Transverse colon (tissue), 4 donors: ENCODE measurements around the gene FMNL2. TPM values are rescaled to one million over a fixed set of nuclear protein-coding genes. Genes with fewer than 3 reads are reported as not detected.

Source experiments
- DNase-seq: peaks from one replicate; pipeline ENCODE4 v3.0.0-alpha.2; 2019
- H3K27ac ChIP-seq, 4 donors: fragments of 200-600 bp; sonication (generic); 2 replicates each; pipeline ENCODE4 v1.5.1; 2016 to 2018; ENCODE audit warnings: inconsistent platforms in 4 of 4
- H3K27me3 ChIP-seq: fragments of 200-600 bp; sonication (generic); 2 replicates; pipeline ENCODE4 v1.5.1; 2017; ENCODE audit warnings: inconsistent platforms
- H3K36me3 ChIP-seq, 4 donors: fragments of 200-600 bp; sonication (generic); 2 replicates each; pipeline ENCODE4 v1.5.1; 2017 to 2019; ENCODE audit warnings: inconsistent platforms in 4 of 4
- H3K4me1 ChIP-seq, 4 donors: fragments of 200-600 bp; sonication (generic); 2 replicates each; pipeline ENCODE4 v1.5.1; 2017 to 2020; ENCODE audit warnings: inconsistent platforms in 4 of 4
- H3K4me3 ChIP-seq, 4 donors: fragments of 200-600 bp; sonication (generic); 1 replicate in 1 of 4; 2 replicates in 3 of 4; pipeline versions ENCODE4 v1.5.1 to v1.6.1; 2017 to 2019; ENCODE audit warnings: inconsistent platforms in 4 of 4
- H3K9me3 ChIP-seq, 2 donors: fragments of 200-600 bp; sonication (generic); 2 replicates each; pipeline ENCODE4 v1.5.1; 2017 to 2019; ENCODE audit warnings: inconsistent platforms in 2 of 2
- EP300 ChIP-seq: sonication (generic); formaldehyde crosslinking; IDR thresholded peaks from one replicate; pipeline ENCODE4 v1.6.1; 2017; ENCODE audit warnings: antibody characterized with exemption, low read depth
- POLR2A ChIP-seq: fragments of 450-650 bp; IDR thresholded peaks from one replicate; pipeline ENCODE4 v1.6.1; 2016; ENCODE audit warnings: antibody characterized with exemption, mild to moderate bottlenecking, moderate library complexity
- POLR2AphosphoS5 ChIP-seq, 3 donors: sonication (generic); formaldehyde crosslinking; IDR thresholded peaks; one replicate each; pipeline ENCODE4 v1.6.1; 2016; ENCODE audit warnings: antibody characterized with exemption in 3 of 3
- WGBS, 2 donors: methylation state at CpG; one replicate each; pipeline ENCODE4 v1.1.5; 2018; ENCODE audit warnings: low coverage in 1 of 2; 5-methylcytosine and 5-hydroxymethylcytosine counted together
- in situ Hi-C, 4 donors: fragments of 200-750 bp; cut with MboI; loops; one replicate each; pipeline versions ENCODE4 v1.15.0 to v1.15.1; 2017; ENCODE audit warnings: low sequenced_read_pairs in 3 of 4, low pct_ligation_motif_present in 1 of 4, low pct_unique_long_range_greater_than_20kb in 1 of 4
- intact Hi-C: fragments of 100-400 bp; cut with DNase I; formaldehyde crosslinking; loops from one replicate; pipeline ENCODE4 v1.15.1; 2023; ENCODE audit warnings: low total_unique reads
- total RNA-seq, 4 donors: library from RNA; depleted of rRNA; stranded (reverse); fragments of >200 nt; gene quantifications; one replicate each; pipeline ENCODE4 v1.1.0, GENCODE V29; 2016
- TF ChIP-seq, protein P1 (sequence below), 5 experiments: fragments of 200-600 bp in 3 of 5; fragments of 450-650 bp in 2 of 5; sonication (generic) in 3 of 5; IDR thresholded peaks; 1 replicate in 2 of 5; 2 replicates in 3 of 5; pipeline ENCODE4 v1.5.1; 2016 to 2017; ENCODE audit warnings: antibody characterized with exemption in 5 of 5, inconsistent platforms in 3 of 5, mild to moderate bottlenecking in 2 of 5, moderate library complexity in 1 of 5

The FMNL2 gene
- total RNA-seq, 4 donors from 2014 or later: 9.2 to 31.4 (median 23.9) TPM

GRCh38 chr2:152563764-152564163 is 228.8 kb downstream of the FMNL2 start:
- no peak for TF ChIP-seq POLR2A
- TF ChIP-seq, protein P1, sequence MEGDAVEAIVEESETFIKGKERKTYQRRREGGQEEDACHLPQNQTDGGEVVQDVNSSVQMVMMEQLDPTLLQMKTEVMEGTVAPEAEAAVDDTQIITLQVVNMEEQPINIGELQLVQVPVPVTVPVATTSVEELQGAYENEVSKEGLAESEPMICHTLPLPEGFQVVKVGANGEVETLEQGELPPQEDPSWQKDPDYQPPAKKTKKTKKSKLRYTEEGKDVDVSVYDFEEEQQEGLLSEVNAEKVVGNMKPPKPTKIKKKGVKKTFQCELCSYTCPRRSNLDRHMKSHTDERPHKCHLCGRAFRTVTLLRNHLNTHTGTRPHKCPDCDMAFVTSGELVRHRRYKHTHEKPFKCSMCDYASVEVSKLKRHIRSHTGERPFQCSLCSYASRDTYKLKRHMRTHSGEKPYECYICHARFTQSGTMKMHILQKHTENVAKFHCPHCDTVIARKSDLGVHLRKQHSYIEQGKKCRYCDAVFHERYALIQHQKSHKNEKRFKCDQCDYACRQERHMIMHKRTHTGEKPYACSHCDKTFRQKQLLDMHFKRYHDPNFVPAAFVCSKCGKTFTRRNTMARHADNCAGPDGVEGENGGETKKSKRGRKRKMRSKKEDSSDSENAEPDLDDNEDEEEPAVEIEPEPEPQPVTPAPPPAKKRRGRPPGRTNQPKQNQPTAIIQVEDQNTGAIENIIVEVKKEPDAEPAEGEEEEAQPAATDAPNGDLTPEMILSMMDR (IDR thresholded peaks at IDR 0.05): no peak
- no peak for TF ChIP-seq EP300
- TF ChIP-seq POLR2AphosphoS5 (IDR thresholded peaks at IDR 0.05): no peak
- DNase-seq: no peak
- 92% methylated on average over 5 of the region's 5 CpGs; no CpG with 5 or more reads in 1 of the 2 donors for WGBS, 2 donors

GRCh38 chr2:152564754-152565551 is 230.0 kb downstream of the FMNL2 start:
- Histone ChIP-seq H3K27me3 (no peaks in the 10 kb centered on the region), H3K36me3 (no peaks in the 10 kb centered on the region), H3K4me1 (no peaks in the 10 kb centered on the region), H3K4me3 (no peak overlapping the region), H3K27ac (no peak overlapping the region), H3K9me3 (no peaks in the 10 kb centered on the region)
- DNase-seq: no peak
- WGBS, 2 donors: 71 to 90% methylated on average over 2 to 4 of the region's 4 CpGs
- intact Hi-C loops: no loop called here
- TF ChIP-seq, protein P1 (IDR thresholded peaks at IDR 0.05): no peak
- in situ Hi-C loops: no loop called here

More at GRCh38 chr2:152563764-152564163, 228.8 kb downstream of the FMNL2 start:
- Histone ChIP-seq H3K36me3 (no peaks in the 10 kb centered on the region), H3K27me3 (no peaks in the 10 kb centered on the region), H3K9me3 (no peaks in the 10 kb centered on the region), H3K4me3 (no peak overlapping the region), H3K27ac (no peak overlapping the region), H3K4me1 (no peaks in the 10 kb centered on the region)
- intact Hi-C loops (no loop called here), in situ Hi-C loops (no loop called here)

- intact Hi-C loops (no loop called here), in situ Hi-C loops (no loop called here)
- no peaks in the 10 kb centered on the region for H3K4me1 ChIP-seq
- H3K27ac ChIP-seq: no peak overlapping the region
- no peaks in the 10 kb centered on the region for H3K9me3 ChIP-seq
- DNase-seq: no peak
- TF ChIP-seq, protein P1 (IDR thresholded peaks at IDR 0.05): no peak
- TF ChIP-seq EP300: no peak
- no peak for TF ChIP-seq POLR2AphosphoS5 (IDR thresholded peaks at IDR 0.05)
- no peak for TF ChIP-seq POLR2A
- WGBS, 2 donors: 82 to 83% methylated on average over 9 of the region's 9 CpGs
- H3K4me3 ChIP-seq: no peak overlapping the region
- no peaks in the 10 kb centered on the region for H3K27me3 ChIP-seq
- H3K36me3 ChIP-seq: no peaks in the 10 kb centered on the region
These were observed 231.1 kb downstream of the FMNL2 start for GRCh38 chr2:152565884-152566727.

GRCh38 chr2:152566728-152567069 is 231.7 kb downstream of the FMNL2 start:
- Histone ChIP-seq H3K9me3 (no peaks in the 10 kb centered on the region), H3K4me1 (no peaks in the 10 kb centered on the region), H3K27ac (no peak overlapping the region), H3K36me3 (no peaks in the 10 kb centered on the region), H3K27me3 (no peaks in the 10 kb centered on the region), H3K4me3 (no peak overlapping the region)
- intact Hi-C loops (no loop called here), in situ Hi-C loops (no loop called here)
- TF ChIP-seq EP300 (no peak), POLR2A (no peak), POLR2AphosphoS5 (IDR thresholded peaks at IDR 0.05) (no peak)
- TF ChIP-seq, protein P1 (IDR thresholded peaks at IDR 0.05): no peak
- 76 to 82% methylated on average over 5 of the region's 5 CpGs for WGBS, 2 donors
- DNase-seq: no peak
